Thymus (tissue), 11 donors: ENCODE measurements around the gene XRCC3. TPM values are rescaled to one million over a fixed set of nuclear protein-coding genes. Genes with fewer than 3 reads are reported as not detected.

Source experiments
- DNase-seq, 9 donors: peaks; one replicate each; pipeline ENCODE4 v3.0.0-alpha.2; 2013; ENCODE audit warnings: low spot score in 9 of 9, low read depth in 6 of 9, missing footprints in 1 of 9
- H3K27ac ChIP-seq, 2 donors: one replicate each; pipeline ENCODE4 v1.5.1; 2013; ENCODE audit warnings: control low read depth in 1 of 2, low read depth in 1 of 2, low read length in 1 of 2, mild to moderate bottlenecking in 1 of 2, moderate library complexity in 1 of 2
- H3K27me3 ChIP-seq, 2 donors: one replicate each; pipeline ENCODE4 v1.5.1; 2013; ENCODE audit warnings: low read length in 1 of 2; ENCODE audit not compliant: control insufficient read depth in 2 of 2, insufficient read depth in 1 of 2
- H3K36me3 ChIP-seq, 2 donors: one replicate each; pipeline ENCODE4 v1.5.1; 2013; ENCODE audit warnings: low read length in 1 of 2, mild to moderate bottlenecking in 1 of 2, moderate library complexity in 1 of 2; ENCODE audit not compliant: control insufficient read depth in 2 of 2, insufficient read depth in 2 of 2
- H3K4me1 ChIP-seq, 2 donors: one replicate each; pipeline ENCODE4 v1.5.1; 2013; ENCODE audit warnings: low read length in 2 of 2; ENCODE audit not compliant: control insufficient read depth in 2 of 2, insufficient read depth in 2 of 2
- H3K4me3 ChIP-seq, 2 donors: one replicate each; pipeline ENCODE4 v1.5.1; 2013; ENCODE audit warnings: low read length in 2 of 2, control low read depth in 1 of 2, mild to moderate bottlenecking in 1 of 2
- H3K9me3 ChIP-seq, 2 donors: one replicate each; pipeline ENCODE4 v1.5.1; 2013; ENCODE audit warnings: low read length in 1 of 2, mild to moderate bottlenecking in 1 of 2; ENCODE audit not compliant: control insufficient read depth in 2 of 2, insufficient read depth in 1 of 2
- WGBS: extraction: QIAGEN DNeasy Blood & Tissue Kit; methylation state at CpG from one replicate; pipeline ENCODE4 v1.1.7; 2013; 5-methylcytosine and 5-hydroxymethylcytosine counted together
- polyA plus RNA-seq: library from polyadenylated mRNA; stranded (reverse); fragments of 200-250 nt; gene quantifications from one replicate; pipeline ENCODE4 v1.2.3, GENCODE V29; 2013
- total RNA-seq: library from RNA; stranded (reverse); fragments of 120-200 nt; gene quantifications from one replicate; pipeline ENCODE4 v1.2.4, GENCODE V29; 2013
- donor health status: healthy.

Gene XRCC3
- total and polyA plus RNA-seq, 2 donors = 4.4 to 15.9 TPM

DNA sequence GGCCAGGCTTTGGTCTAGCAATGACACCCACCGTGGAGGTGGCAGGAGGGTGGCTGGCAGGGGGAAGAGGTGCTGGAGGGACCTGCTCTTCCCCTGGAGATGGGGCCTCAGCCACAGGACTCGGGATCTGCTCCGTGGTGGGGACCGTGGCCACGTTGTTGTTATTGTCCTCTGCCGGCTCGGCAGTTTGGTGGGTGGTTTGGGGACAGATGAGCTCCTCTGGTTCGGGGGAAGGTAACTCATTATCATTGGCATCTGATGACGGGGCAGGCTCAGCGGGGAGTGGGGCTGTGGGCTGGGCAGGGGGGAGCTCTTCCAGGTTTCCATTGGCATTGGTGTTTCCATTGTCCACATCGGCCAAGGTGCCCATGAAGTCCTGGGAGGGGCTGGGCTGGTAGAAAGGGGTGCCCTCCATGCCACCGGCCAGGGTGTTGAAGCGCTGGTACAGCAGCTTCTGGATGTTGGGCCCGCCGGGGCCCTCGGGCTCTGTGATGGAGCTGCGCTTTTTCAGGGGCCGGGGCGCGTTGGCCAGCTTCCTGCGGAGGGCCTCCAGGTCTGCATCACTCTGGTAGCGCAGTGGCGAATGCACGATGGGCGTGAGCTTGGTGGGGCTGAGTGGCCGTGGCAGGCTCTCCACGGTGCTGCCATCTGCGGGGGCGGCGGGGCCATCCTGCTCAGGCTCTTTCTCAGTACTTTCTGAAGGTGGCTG, 24.7 kb upstream of the XRCC3 start:
- Histone ChIP-seq H3K4me1 (peaks cover 0 to 7% of the 10 kb centered on the region in 2 donors), H3K27me3 (no peaks in the 10 kb centered on the region), H3K27ac (no peak overlapping the region), H3K9me3 (peaks cover 0 to 4% of the 10 kb centered on the region in 2 donors), H3K4me3 (no peak overlapping the region), H3K36me3 (peaks cover 0 to 27% of the 10 kb centered on the region in 2 donors)
- 98% methylated on average over 30 of the region's 30 CpGs for WGBS
- DNase-seq = no peak

DNA sequence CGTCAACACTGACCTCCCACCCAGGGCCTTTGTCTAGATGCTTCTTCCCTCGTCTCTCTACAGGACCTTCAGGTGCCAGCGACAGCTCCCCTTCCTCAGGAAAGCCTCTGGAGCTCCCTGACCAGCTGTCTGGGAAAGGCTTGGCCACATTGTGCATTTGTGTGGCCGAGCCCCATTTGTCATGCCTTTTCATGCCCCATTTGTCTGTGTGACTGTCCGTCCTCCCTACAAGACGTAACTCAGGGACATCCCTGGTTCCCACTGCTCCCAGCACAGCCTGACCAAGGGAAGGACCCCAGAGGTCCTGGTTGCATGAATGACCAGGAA, 24.2 kb upstream of the XRCC3 start:
- no peak for DNase-seq
- peaks cover under 1 to 31% of the 10 kb centered on the region in 2 donors for H3K36me3 ChIP-seq
- WGBS = 95% methylated on average over 6 of the region's 6 CpGs
- peaks cover 0 to 7% of the 10 kb centered on the region in 2 donors for H3K4me1 ChIP-seq
- no peaks in the 10 kb centered on the region for H3K27me3 ChIP-seq
- peaks cover 0 to 4% of the 10 kb centered on the region in 2 donors for H3K9me3 ChIP-seq
- H3K27ac ChIP-seq = no peak overlapping the region
- no peak overlapping the region for H3K4me3 ChIP-seq

DNA sequence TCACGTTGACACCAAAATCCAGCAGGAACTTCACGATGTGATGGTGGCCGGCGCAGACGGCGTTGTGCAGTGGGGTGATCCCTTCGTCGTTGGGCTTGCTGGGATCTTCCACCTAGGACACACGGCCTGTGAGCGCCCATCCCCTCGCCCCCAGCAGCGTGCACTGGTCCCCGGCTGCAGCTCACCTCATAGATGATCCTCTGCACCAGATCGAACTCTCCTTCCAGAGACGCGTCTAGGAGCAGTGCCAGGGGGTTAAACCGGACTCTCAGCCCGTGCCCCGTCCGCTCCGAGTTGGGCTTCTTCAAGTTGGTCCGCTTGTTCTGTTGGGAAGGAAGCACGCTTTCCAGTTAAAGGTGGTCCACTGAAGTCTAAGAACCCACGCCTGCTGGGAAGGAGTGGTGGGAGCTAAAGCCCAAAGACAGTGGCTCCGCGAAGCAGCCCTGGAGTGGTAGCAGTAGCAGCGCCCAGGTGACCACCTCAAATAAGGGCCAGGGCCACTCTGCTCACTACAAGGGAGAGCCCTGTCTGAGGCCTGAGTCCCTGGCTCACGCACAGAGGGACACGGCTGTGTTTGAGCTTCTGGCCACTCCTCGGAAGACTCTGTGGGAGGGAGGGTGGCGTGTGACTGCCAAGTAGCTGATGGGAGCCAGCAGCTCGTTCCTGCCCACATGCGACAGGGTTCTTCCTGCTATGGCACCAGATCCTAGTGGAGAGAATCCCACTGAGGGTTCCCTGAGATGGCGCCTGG, 23.6 kb upstream of the XRCC3 start:
- peaks cover 0 to 7% of the 10 kb centered on the region in 2 donors for H3K4me1 ChIP-seq
- WGBS = 98% methylated on average over 34 of the region's 34 CpGs
- no peaks in the 10 kb centered on the region for H3K27me3 ChIP-seq
- no peak overlapping the region for H3K4me3 ChIP-seq
- H3K9me3 ChIP-seq = peaks cover 0 to 4% of the 10 kb centered on the region in 2 donors
- no peak overlapping the region for H3K27ac ChIP-seq
- DNase-seq = no peak
- H3K36me3 ChIP-seq = peaks cover 6 to 36% of the 10 kb centered on the region in 2 donors

DNA sequence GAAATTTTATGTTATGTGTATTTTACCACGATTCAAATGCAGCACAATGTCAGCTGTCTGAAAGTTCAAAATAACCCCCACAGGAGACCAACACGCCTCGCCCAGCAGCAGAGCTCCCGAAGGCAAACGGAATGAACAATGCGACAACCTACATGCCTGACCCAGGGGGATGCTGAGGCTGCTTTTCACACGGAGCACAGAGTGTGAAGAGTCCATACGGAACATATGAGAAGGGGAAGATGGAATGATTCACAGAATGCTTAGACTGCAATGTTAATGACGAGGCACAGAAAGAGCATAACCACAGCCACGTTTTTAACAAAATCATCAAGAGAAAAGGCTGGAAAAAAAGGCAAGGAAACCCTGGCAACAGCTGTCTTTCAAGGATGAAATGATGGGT, 22.9 kb upstream of the XRCC3 start:
- H3K4me1 ChIP-seq = peaks cover 0 to 7% of the 10 kb centered on the region in 2 donors
- WGBS = 95% methylated on average over 10 of the region's 10 CpGs
- no peak for DNase-seq
- H3K9me3 ChIP-seq = peaks cover 0 to 4% of the 10 kb centered on the region in 2 donors
- no peak overlapping the region for H3K4me3 ChIP-seq
- no peak overlapping the region for H3K27ac ChIP-seq
- no peaks in the 10 kb centered on the region for H3K27me3 ChIP-seq
- H3K36me3 ChIP-seq = peaks cover 13 to 41% of the 10 kb centered on the region in 2 donors

DNA sequence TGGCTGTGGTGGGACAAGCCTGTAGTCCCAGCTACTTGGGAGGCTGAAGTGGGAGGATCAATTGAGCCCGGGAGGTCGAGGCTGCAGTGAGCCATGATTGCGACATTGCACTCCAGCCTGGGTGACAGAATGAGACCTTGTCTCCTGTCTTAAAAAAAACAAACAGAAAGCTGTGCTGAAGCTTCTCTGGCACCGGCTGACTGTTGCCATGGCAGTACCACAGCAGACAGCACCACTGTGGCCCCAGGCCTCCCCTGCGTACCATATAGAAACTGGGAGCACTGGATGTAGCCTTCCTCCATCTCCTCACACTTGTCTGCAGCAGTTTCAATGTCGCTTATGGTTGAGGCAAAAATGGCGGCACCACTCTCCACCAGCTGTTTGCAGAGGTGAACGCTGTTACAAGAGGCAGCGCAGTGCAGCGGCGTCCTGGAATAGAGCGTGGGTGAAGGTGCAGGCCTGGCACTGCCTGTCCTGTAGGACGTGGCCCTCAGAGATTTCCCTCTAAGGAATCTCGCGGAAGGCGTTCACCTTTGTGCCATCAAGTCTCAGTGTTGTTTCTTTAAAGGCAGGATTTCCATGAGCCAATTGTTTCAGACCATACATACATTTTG, 22.3 kb upstream of the XRCC3 start:
- Histone ChIP-seq H3K4me1 (peaks cover 0 to 7% of the 10 kb centered on the region in 2 donors), H3K4me3 (no peak overlapping the region), H3K36me3 (peaks cover 15 to 45% of the 10 kb centered on the region in 2 donors), H3K9me3 (peaks cover 0 to 2% of the 10 kb centered on the region in 2 donors), H3K27ac (no peak overlapping the region), H3K27me3 (no peaks in the 10 kb centered on the region)
- WGBS = 97% methylated on average over 16 of the region's 16 CpGs
- DNase-seq = no peak

DNA sequence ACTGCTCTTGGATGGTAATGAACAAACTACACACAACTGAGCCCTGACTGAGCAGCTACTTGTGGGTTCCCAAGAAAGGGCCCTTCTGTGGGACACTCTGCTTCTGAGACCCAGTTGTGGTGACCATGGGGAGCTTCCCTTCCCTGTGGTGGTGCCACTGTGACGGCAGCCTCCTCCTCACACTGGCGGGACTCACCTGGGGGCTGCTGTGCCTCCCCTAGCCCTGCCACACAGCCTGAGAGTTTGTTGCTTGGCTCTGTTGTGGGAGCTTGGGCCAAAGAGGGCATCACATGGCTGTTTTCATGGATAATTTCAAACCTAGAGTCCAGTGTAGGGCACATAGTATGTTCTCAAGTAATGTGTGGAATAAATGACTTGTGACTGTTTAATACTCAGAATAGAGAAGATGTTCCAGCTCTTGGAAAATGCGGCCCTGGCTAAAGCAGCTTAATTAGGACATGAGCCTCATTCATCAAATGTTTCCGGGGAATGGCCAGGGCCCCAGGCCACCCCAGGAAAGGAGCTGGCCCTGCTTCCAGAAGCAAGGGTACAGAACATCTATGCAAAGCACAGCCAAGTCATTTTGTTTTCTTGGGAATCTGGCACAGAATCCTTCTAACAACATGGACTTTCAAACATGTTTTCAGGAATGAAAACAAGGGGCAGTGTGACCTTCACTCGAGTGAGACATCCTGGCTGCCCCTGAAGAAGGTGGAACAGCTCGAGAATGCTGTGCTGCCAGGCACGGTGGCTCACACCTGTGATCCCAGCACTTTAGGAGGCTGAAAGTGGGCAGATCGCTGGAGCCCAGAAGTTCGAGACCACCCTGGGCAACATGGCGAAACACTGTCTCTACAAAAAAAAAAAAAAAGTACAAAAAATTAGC, 21.5 kb upstream of the XRCC3 start:
- Histone ChIP-seq H3K9me3 (no peaks in the 10 kb centered on the region), H3K4me1 (peaks cover 0 to 7% of the 10 kb centered on the region in 2 donors), H3K4me3 (no peak overlapping the region), H3K36me3 (peaks cover 21 to 52% of the 10 kb centered on the region in 2 donors), H3K27ac (no peak overlapping the region), H3K27me3 (no peaks in the 10 kb centered on the region)
- 97% methylated on average over 10 of the region's 10 CpGs for WGBS
- no peak for DNase-seq

DNA sequence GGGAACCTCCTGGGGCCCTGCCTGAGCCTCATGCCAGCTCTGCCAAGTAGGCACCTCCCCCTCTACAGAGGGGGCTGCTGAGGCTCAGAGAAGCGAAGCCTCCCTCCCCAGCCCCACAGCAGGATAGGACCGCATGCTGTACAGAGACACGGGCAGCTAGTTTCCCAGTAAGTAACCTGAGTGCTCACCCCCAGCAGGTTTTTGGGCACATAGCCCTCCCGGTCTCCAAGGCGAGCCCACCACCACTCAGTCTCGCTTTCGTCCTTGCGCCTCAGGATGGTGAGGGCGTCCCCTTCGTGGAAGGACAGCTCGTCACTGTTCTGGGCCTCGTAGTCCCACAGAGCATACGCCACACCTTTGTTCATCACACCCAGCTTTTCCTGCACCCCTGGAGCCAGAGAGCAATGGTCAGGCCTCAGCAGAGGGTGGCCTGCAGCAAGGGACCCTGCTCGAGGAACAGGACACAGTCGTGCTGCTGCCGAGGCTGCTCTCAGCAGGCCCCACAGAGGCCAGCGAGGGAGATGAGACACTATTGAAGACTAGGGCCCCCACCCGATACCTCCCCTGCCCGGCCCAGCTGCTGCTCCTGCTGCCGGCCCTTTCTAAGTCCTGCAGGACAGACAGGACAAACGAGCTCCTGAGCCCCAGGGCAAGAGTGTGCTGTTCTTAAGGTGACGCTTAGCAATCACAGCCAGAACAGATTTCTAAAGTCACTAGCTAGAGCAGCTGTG, 20.7 kb upstream of the XRCC3 start:
- no peak for DNase-seq
- Histone ChIP-seq H3K4me1 (peaks cover 0 to 4% of the 10 kb centered on the region in 2 donors), H3K4me3 (no peak overlapping the region), H3K36me3 (peaks cover 26 to 56% of the 10 kb centered on the region in 2 donors), H3K27me3 (no peaks in the 10 kb centered on the region), H3K27ac (no peak overlapping the region), H3K9me3 (no peaks in the 10 kb centered on the region)
- WGBS = 95% methylated on average over 22 of the region's 22 CpGs

DNA sequence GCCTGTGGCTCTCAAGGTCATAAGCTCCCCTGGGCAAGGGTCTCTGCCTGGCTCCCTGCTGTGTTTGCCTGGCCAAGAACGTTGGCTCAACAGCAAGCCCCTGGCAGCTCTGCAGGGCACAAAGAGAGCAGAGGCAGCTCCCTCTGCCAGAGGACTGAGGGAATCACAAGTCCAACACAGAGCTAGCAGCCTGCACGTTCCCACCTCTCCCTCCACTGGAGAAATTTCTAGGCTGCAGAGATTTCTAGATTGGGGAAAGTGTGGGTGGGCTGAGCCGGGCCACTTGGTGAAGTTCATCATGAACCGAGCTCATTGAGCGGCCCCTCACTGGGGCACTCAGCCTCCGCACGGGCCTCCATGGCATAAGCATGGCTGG, 20.2 kb upstream of the XRCC3 start:
- Histone ChIP-seq H3K36me3 (peaks cover 31 to 61% of the 10 kb centered on the region in 2 donors), H3K4me3 (no peak overlapping the region), H3K27ac (no peak overlapping the region), H3K9me3 (no peaks in the 10 kb centered on the region), H3K27me3 (no peaks in the 10 kb centered on the region), H3K4me1 (peaks cover 0 to 1% of the 10 kb centered on the region in 2 donors)
- WGBS = 92% methylated on average over 7 of the region's 7 CpGs
- no peak for DNase-seq
